HepG2 (cell line): Measurements from ENCODE around the gene KLHDC8B.

Experiments
- CREM ChIP-seq, 2 experiments: sonication (generic) in 1 of 2; formaldehyde crosslinking in 1 of 2; IDR thresholded peaks; 2 replicates each; pipeline versions ENCODE4 v1.4.0 to v1.6.1; 2016 to 2020; ENCODE audit warnings: antibody characterized with exemption in 1 of 2, mild to moderate bottlenecking in 1 of 2, missing genetic modification reagents in 1 of 2
- CTCF ChIP-seq: sonication (generic); formaldehyde crosslinking; IDR thresholded peaks from 2 replicates; pipeline ENCODE4 v1.5.0; 2020; ENCODE audit warnings: mild to moderate bottlenecking, missing genetic modification reagents, moderate library complexity
- DMAP1 ChIP-seq: IDR thresholded peaks from 2 replicates; pipeline ENCODE4 v1.6.1; 2016
- HMG20A ChIP-seq: IDR thresholded peaks from 2 replicates; pipeline ENCODE4 v1.6.1; 2016; ENCODE audit warnings: borderline replicate concordance
- POLR2A ChIP-seq, 2 experiments: IDR thresholded peaks; 2 replicates each; pipeline ENCODE4 v1.6.1; 2011; ENCODE audit warnings: low read depth in 2 of 2, low read length in 2 of 2, mild to moderate bottlenecking in 1 of 2, moderate library complexity in 1 of 2; ENCODE audit not compliant: insufficient read depth in 1 of 2
- TAF15 ChIP-seq: fragments of 200-400 bp; formaldehyde crosslinking; IDR thresholded peaks from one replicate; pipeline ENCODE4 v1.6.1; 2018; ENCODE audit warnings: mild to moderate bottlenecking, low read depth, low read length; ENCODE audit not compliant: poor library complexity, severe bottlenecking
- TBX3 ChIP-seq: fragments of 450-650 bp; IDR thresholded peaks from 2 replicates; pipeline ENCODE4 v1.6.1; 2017; ENCODE audit warnings: antibody characterized with exemption, mild to moderate bottlenecking, inconsistent platforms, borderline replicate concordance
- ZNF253 ChIP-seq: sonication (generic); formaldehyde crosslinking; IDR thresholded peaks from 2 replicates; pipeline ENCODE4 v1.8.0; 2022; ENCODE audit warnings: mild to moderate bottlenecking, missing genetic modification reagents, borderline replicate concordance
- ZNF496 ChIP-seq: sonication (generic); formaldehyde crosslinking; IDR thresholded peaks from 2 replicates; pipeline ENCODE4 v1.8.1; 2023; ENCODE audit warnings: mild to moderate bottlenecking, moderate library complexity, missing genetic modification reagents; ENCODE audit not compliant: insufficient replicate concordance
- ZNF749 ChIP-seq: sonication (generic); formaldehyde crosslinking; IDR thresholded peaks from 2 replicates; pipeline ENCODE4 v1.8.0; 2022; ENCODE audit warnings: mild to moderate bottlenecking, missing genetic modification reagents, moderate library complexity, borderline replicate concordance
- TF ChIP-seq, protein P1 (sequence below): sonication (generic); formaldehyde crosslinking; IDR thresholded peaks from 2 replicates; pipeline ENCODE4 v1.8.1; 2023; ENCODE audit warnings: missing genetic modification reagents, inconsistent platforms, borderline replicate concordance
- TF ChIP-seq, protein P2 (sequence below): IDR thresholded peaks from 2 replicates; pipeline ENCODE4 v1.6.1; 2016; ENCODE audit warnings: low read depth, missing genetic modification reagents, missing compliant biosample characterization

DNA sequence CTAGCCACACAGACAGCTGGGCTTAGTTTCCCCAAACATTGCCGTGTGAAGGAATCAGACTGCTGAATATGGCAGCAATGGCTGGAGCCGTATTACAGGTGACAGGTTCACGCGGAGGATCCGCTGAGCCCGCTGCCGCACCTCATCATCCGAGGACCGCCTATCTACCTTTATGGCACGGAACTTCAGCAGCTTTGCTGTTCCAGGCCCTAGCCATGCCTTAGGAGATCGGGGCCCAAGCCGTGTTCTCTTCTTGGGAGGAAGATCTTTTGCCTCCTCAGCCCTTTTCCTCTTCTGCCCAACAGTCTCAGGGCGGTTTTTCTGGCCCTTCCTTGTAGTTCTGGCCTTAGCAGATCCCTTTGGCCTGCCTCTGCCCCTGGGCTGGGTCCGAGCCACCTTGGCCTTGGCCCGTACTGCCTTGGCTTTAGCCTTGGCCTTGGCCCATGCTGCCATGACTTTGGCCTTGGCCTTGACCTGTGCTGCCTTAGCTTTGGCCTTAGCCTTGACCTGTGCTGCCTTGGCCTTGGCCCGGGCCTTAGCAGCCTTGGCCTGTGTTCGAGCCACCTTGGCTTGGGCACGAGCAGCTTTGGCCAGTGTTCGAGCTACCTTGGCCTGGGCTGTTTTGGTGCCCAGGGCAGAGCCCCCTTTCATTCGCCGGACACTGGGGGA is 8.5 kb upstream of the KLHDC8B start:
- TF ChIP-seq ZNF253 (CRISPR knock-in tag) (no peak), DMAP1 (CRISPR knock-in tag) (no peak), POLR2A (IDR thresholded peaks at IDR 0.05; ENCODE audit: insufficient read depth in 1 of 2, low read depth in 2 of 2, low read length in 2 of 2) (no peak), HMG20A (CRISPR knock-in tag) (no peak), TAF15 (no peak), CREM (IDR thresholded peaks at IDR 0.05) (no peak), CREM (CRISPR knock-in tag; IDR thresholded peaks at IDR 0.05) (no peak), CTCF (CRISPR knock-in tag) (no peak), TBX3 (no peak), ZNF749 (no peak), ZNF496 (CRISPR knock-in tag) (no peak)
- TF ChIP-seq, protein P1, sequence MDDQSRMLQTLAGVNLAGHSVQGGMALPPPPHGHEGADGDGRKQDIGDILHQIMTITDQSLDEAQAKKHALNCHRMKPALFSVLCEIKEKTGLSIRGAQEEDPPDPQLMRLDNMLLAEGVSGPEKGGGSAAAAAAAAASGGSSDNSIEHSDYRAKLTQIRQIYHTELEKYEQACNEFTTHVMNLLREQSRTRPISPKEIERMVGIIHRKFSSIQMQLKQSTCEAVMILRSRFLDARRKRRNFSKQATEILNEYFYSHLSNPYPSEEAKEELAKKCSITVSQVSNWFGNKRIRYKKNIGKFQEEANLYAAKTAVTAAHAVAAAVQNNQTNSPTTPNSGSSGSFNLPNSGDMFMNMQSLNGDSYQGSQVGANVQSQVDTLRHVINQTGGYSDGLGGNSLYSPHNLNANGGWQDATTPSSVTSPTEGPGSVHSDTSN = no peak
- TF ChIP-seq, protein P2, sequence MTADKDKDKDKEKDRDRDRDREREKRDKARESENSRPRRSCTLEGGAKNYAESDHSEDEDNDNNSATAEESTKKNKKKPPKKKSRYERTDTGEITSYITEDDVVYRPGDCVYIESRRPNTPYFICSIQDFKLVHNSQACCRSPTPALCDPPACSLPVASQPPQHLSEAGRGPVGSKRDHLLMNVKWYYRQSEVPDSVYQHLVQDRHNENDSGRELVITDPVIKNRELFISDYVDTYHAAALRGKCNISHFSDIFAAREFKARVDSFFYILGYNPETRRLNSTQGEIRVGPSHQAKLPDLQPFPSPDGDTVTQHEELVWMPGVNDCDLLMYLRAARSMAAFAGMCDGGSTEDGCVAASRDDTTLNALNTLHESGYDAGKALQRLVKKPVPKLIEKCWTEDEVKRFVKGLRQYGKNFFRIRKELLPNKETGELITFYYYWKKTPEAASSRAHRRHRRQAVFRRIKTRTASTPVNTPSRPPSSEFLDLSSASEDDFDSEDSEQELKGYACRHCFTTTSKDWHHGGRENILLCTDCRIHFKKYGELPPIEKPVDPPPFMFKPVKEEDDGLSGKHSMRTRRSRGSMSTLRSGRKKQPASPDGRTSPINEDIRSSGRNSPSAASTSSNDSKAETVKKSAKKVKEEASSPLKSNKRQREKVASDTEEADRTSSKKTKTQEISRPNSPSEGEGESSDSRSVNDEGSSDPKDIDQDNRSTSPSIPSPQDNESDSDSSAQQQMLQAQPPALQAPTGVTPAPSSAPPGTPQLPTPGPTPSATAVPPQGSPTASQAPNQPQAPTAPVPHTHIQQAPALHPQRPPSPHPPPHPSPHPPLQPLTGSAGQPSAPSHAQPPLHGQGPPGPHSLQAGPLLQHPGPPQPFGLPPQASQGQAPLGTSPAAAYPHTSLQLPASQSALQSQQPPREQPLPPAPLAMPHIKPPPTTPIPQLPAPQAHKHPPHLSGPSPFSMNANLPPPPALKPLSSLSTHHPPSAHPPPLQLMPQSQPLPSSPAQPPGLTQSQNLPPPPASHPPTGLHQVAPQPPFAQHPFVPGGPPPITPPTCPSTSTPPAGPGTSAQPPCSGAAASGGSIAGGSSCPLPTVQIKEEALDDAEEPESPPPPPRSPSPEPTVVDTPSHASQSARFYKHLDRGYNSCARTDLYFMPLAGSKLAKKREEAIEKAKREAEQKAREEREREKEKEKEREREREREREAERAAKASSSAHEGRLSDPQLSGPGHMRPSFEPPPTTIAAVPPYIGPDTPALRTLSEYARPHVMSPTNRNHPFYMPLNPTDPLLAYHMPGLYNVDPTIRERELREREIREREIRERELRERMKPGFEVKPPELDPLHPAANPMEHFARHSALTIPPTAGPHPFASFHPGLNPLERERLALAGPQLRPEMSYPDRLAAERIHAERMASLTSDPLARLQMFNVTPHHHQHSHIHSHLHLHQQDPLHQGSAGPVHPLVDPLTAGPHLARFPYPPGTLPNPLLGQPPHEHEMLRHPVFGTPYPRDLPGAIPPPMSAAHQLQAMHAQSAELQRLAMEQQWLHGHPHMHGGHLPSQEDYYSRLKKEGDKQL (CRISPR knock-in tag) = no peak
